ENCODE results near the gene CFAP90.

The CFAP90 gene

DNA sequence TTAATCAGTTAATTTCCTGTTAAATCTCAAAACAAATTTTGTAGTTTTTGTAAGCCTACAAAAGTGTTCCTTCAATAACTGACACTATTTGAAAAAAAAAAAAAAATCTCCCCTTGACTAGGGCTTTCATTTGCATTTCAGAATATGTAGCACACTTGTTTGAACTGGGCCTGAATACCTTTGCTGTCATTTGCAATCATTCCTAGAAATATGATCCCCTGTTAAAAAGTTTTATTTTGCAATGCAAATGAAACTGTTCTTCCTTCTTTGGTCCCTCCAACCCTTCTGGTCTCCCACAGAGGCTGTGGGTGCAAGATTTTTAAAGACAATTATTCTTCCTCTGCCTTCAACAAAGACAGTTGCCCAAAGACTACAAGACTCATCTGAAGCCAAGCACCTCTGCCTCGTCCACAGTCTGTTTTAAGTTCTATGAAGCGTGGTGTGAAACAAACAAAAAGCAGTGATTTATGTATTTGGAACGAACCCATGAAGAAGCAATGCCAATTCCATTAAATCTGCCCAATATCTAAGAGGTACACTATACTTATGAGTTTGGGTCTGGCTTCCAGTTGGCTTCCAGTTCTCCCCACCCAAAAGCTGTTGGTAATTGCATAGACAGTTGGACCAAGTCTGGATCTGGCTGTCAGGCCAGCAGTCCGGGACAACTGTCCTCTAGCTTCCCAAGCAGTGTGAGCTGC, 66.1 kb downstream of the CFAP90 start:
- TF ChIP-seq, protein P1, sequence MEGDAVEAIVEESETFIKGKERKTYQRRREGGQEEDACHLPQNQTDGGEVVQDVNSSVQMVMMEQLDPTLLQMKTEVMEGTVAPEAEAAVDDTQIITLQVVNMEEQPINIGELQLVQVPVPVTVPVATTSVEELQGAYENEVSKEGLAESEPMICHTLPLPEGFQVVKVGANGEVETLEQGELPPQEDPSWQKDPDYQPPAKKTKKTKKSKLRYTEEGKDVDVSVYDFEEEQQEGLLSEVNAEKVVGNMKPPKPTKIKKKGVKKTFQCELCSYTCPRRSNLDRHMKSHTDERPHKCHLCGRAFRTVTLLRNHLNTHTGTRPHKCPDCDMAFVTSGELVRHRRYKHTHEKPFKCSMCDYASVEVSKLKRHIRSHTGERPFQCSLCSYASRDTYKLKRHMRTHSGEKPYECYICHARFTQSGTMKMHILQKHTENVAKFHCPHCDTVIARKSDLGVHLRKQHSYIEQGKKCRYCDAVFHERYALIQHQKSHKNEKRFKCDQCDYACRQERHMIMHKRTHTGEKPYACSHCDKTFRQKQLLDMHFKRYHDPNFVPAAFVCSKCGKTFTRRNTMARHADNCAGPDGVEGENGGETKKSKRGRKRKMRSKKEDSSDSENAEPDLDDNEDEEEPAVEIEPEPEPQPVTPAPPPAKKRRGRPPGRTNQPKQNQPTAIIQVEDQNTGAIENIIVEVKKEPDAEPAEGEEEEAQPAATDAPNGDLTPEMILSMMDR (IDR thresholded peaks at IDR 0.05; ENCODE audit: low read depth, low read length) = no peak

GRCh38 chr5:7781899-7782298, 69.0 kb downstream of the CFAP90 start:
- TF ChIP-seq, protein P1 (IDR thresholded peaks at IDR 0.05; ENCODE audit: low read depth, low read length) = no peak

More for the DNA sequence above, 66.1 kb downstream of the CFAP90 start:
- DNase-seq (ENCODE audit: extremely low read depth, low read depth) = no peak

More at GRCh38 chr5:7781899-7782298, 69.0 kb downstream of the CFAP90 start:
- no peak for DNase-seq (ENCODE audit: extremely low read depth, low read depth)
